Heart left ventricle (tissue), 13 donors: ENCODE results near the gene MEOX2.

ENCODE experiments used
- POLR2A ChIP-seq, 2 donors: fragments of 450-650 bp; IDR thresholded peaks; one replicate each; pipeline ENCODE4 v1.6.1; 2017; ENCODE audit warnings: antibody characterized with exemption in 2 of 2, mild to moderate bottlenecking in 2 of 2, moderate library complexity in 2 of 2
- TF ChIP-seq, protein P1 (sequence below), 12 donors: fragments of 200-600 bp; sonication (generic) in 4 of 12; IDR thresholded peaks; one replicate each; pipeline versions ENCODE4 v1.5.0 to v1.8.0; 2018 to 2022; ENCODE audit warnings: antibody characterized with exemption in 12 of 12, mild to moderate bottlenecking in 5 of 12
- donor health status: ischemic (EF 13 %, LVEDD 7.1; RV severe dilation, severe dysfunction).
- donor health status: DM: no; HTN: yes; CAD: no.
- donor health status: DM: no; HTN: no; CAD: no.
- donor health status: ischemic (EF 25% LVEDD 6.9; RV normal size, moderate dysfunction).
- donor health status: ischemic (EF 25% LVEDD 5.7; RV mildly dilated, moderate dysfunction).
- donor health status: ischemic (EF 35%, LVEDD 5.7; RV mildly dilated, moderate dysfunction).
- donor health status: nonischemic (EF 11% LVEDD 7.7; RV severe dilation, severe dysfunction).
- donor health status: DM: yes; HTN: yes; CAD: no.
- donor health status: PGD.
- donor health status: ischemic (EF 29% LVEDD 5.4; RV normal size, mild dysfunction).
- donor health status: nonischemic (EF 23%, LVEDD 6.1; RV moderate dilation, normal function).

DNA sequence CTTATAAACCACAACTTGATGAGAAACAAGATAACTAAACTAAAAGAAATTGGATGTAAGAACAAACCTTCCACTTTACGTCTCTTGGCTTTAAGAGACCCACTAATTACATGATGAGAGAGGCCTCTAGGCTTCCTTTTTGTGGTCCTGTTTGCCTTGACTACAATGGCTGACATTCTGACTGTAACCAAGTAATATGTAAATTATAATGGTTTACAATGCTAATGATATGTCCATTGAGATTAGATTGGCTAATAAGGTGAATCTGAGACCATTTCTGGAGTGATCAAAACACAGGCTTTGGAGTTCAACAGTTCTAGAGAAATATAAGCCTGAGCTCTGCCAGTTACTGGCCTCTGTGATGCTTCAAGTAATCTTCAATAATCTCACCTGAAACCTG, 85.3 kb downstream of the MEOX2 start:
- TF ChIP-seq, protein P1, sequence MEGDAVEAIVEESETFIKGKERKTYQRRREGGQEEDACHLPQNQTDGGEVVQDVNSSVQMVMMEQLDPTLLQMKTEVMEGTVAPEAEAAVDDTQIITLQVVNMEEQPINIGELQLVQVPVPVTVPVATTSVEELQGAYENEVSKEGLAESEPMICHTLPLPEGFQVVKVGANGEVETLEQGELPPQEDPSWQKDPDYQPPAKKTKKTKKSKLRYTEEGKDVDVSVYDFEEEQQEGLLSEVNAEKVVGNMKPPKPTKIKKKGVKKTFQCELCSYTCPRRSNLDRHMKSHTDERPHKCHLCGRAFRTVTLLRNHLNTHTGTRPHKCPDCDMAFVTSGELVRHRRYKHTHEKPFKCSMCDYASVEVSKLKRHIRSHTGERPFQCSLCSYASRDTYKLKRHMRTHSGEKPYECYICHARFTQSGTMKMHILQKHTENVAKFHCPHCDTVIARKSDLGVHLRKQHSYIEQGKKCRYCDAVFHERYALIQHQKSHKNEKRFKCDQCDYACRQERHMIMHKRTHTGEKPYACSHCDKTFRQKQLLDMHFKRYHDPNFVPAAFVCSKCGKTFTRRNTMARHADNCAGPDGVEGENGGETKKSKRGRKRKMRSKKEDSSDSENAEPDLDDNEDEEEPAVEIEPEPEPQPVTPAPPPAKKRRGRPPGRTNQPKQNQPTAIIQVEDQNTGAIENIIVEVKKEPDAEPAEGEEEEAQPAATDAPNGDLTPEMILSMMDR (IDR thresholded peaks at IDR 0.05): no peak
- no peak for TF ChIP-seq POLR2A (IDR thresholded peaks at IDR 0.05)
